MCF 10A (cell line): ENCODE data around the gene SAPCD1. TPM values are rescaled to one million over a fixed set of nuclear protein-coding genes. Genes with fewer than 3 reads are reported as not detected.

Experiments
- BruUV-seq: library from RNA; stranded (reverse); fragments of 400-500 nt; replicated peaks from 2 replicates; lab custom pipeline; 2021; lab: Mats Ljungman, UMichigan
- CTCF ChIA-PET: fragments of 300-600 bp; sonication (Branson Sonifier 250); formaldehyde crosslinking; extraction: SDS; loops from one replicate; lab custom pipeline; 2021; ENCODE audit warnings: antibody characterized with exemption, inconsistent platforms; lab: Yijun Ruan, JAX
- POLR2A ChIA-PET: fragments of 300-600, 350-650 bp; sonication (Branson Sonifier 250); formaldehyde crosslinking; extraction: SDS; loops from one replicate; lab custom pipeline; 2020; ENCODE audit warnings: antibody characterized with exemption, inconsistent platforms; lab: Yijun Ruan, JAX
- DNase-seq: peaks from one replicate; pipeline ENCODE4 v3.0.0-alpha.2; 2018; ENCODE audit not compliant: unreplicated experiment
- H3K27ac Mint-ChIP-seq: one replicate; pipeline ENCODE4 v1.8.0; 2022; ENCODE audit warnings: mild to moderate bottlenecking, low read depth, mixed read lengths; ENCODE audit not compliant: unreplicated experiment
- H3K27me3 Mint-ChIP-seq: one replicate; pipeline ENCODE4 v1.8.0; 2022; ENCODE audit warnings: mixed read lengths; ENCODE audit not compliant: insufficient read depth, unreplicated experiment
- H3K36me3 Mint-ChIP-seq: one replicate; pipeline ENCODE4 v1.8.0; 2022; ENCODE audit warnings: mild to moderate bottlenecking, moderate library complexity, mixed read lengths; ENCODE audit not compliant: insufficient read depth, unreplicated experiment
- H3K4me1 Mint-ChIP-seq: one replicate; pipeline ENCODE4 v1.8.0; 2022; ENCODE audit warnings: mixed read lengths; ENCODE audit not compliant: insufficient read depth, unreplicated experiment
- H3K4me3 Mint-ChIP-seq: one replicate; pipeline ENCODE4 v1.8.0; 2022; ENCODE audit warnings: mild to moderate bottlenecking, moderate library complexity, mixed read lengths; ENCODE audit not compliant: unreplicated experiment
- H3K9me3 Mint-ChIP-seq: one replicate; pipeline ENCODE4 v1.8.0; 2022; ENCODE audit warnings: mixed read lengths; ENCODE audit not compliant: unreplicated experiment
- intact Hi-C: fragments of 100-400 bp; cut with micrococcal nuclease; formaldehyde crosslinking; loops from 2 replicates; pipeline ENCODE4 v1.14.1; 2022
- total RNA-seq: library from RNA; stranded (reverse); gene quantifications from 2 replicates; pipeline ENCODE4 v1.2.3, GENCODE V29; 2022
- TF ChIP-seq, protein P1 (sequence below): fragments of 200-600 bp; IDR thresholded peaks from one replicate; pipeline ENCODE4 v1.8.0; 2022; ENCODE audit warnings: antibody characterized with exemption, mild to moderate bottlenecking; ENCODE audit not compliant: unreplicated experiment

SAPCD1 gene
- total RNA-seq, 1 experiment from 2014 or later, result 5.1 TPM

DNA sequence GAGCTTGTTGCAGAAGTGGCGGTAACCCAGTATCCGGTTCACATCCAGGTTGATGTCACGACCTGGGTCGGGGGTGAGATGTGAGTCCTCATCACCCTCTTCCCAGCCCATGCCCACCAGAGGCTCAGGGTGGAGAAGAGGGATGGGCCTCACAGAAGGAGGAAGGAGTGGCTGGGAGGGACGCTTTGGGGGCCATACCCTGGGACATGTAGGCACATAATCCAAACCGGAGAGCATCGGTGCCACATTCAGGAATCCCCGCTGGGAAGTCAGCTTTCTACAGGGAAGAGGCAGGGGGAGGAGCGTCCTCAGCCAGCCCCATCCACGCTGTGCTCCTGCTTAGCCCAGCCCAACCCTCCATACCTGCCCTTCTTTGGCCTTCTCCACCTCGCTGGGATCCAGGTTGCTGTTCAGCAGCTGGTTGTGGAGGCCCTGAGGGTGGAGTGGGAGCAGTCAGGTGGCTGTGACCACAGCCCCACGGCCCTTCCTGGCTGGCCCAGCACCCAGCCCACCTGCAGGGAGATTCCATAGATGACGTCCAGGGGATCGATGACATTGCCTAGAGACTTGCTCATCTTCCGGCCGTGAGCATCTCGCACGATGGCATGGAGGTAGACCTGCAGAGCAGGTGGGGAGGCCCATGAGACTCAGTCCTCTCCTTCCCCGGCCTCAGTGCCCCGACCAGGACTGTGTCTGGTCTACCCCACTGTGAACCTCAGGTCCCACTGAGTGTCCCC lies 18.2 kb downstream of the SAPCD1 start:
- no peaks in the 10 kb centered on the region for H3K9me3 Mint-ChIP-seq
- intact Hi-C loops, result no loop called here
- no TSS peak for BruUV-seq
- ChIA-PET CTCF (interaction anchor here (0.6 to 2.1 kb wide), 4 partner anchors 11 to 50 kb away, joined by 3 to 10 read pairs (median 4); partner anchors contain the start of gene HSPA1B), POLR2A (interaction anchor here (1.1 to 1.8 kb wide), 2 partner anchors 25 to 46 kb away, joined by 3 to 4 read pairs; no protein-coding TSS in a partner anchor)
- no peak overlapping the region for H3K4me3 Mint-ChIP-seq
- no peak overlapping the region for H3K27ac Mint-ChIP-seq
- peaks cover 14% of the 10 kb centered on the region for H3K4me1 Mint-ChIP-seq
- TF ChIP-seq, protein P1, sequence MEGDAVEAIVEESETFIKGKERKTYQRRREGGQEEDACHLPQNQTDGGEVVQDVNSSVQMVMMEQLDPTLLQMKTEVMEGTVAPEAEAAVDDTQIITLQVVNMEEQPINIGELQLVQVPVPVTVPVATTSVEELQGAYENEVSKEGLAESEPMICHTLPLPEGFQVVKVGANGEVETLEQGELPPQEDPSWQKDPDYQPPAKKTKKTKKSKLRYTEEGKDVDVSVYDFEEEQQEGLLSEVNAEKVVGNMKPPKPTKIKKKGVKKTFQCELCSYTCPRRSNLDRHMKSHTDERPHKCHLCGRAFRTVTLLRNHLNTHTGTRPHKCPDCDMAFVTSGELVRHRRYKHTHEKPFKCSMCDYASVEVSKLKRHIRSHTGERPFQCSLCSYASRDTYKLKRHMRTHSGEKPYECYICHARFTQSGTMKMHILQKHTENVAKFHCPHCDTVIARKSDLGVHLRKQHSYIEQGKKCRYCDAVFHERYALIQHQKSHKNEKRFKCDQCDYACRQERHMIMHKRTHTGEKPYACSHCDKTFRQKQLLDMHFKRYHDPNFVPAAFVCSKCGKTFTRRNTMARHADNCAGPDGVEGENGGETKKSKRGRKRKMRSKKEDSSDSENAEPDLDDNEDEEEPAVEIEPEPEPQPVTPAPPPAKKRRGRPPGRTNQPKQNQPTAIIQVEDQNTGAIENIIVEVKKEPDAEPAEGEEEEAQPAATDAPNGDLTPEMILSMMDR, result no peak
- no peaks in the 10 kb centered on the region for H3K27me3 Mint-ChIP-seq
- peaks cover 49% of the 10 kb centered on the region for H3K36me3 Mint-ChIP-seq
- no peak for DNase-seq

DNA sequence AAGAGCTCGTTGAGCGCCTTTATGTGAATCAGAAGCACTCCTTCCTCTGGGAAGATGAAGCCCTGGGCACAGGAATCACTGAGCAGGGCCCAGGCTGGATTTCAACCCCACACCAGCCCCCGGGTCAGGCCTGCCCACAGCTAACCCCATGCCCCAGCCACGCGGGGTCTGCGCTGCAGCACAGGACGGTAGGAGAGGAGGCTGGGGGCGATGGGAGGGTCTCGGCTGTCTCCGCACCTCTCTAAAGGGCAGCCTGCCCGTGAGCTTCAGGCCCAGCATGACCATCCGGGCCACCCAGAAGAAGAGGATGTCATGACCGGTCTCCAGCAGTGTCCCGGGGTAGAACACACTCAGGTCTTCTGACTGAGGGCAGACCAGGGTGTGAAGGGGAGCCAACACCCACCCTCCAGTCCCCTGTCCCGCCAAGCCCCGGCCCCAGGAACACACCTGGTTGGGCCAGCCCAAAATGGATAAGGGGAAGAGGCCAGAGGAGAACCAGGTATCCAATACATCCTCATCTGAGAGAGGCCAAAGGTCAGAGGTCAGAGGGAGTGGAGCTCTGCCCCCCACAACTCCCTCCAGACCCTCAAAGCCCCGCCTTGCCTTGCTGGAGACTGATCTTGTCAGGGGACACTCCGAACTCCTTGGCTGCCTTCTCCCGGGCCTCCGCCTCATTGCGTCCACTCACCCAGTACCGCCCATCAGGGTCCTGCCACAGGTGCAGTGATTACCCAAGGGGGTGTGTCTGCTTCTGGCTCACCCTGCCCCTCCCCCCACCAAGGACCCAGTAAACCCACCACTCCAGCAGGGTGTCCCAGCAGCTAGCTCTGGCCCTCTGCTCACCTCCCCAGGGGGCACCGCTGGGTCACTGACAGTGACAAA lies 19.0 kb downstream of the SAPCD1 start:
- POLR2A ChIA-PET, result interaction anchor here (1.8 kb wide), 1 partner anchor 45 kb away, joined by 3 read pairs; no protein-coding TSS in a partner anchor
- no peak overlapping the region for H3K27ac Mint-ChIP-seq
- H3K4me1 Mint-ChIP-seq, result peaks cover 10% of the 10 kb centered on the region
- intact Hi-C loops, result no loop called here
- CTCF ChIA-PET, result interaction anchor here (0.7 to 0.8 kb wide), 2 partner anchors 10 to 46 kb away, joined by 3 to 6 read pairs; partner anchors contain the start of gene HSPA1B
- BruUV-seq, result no TSS peak
- TF ChIP-seq, protein P1, result no peak
- peaks cover 54% of the 10 kb centered on the region for H3K36me3 Mint-ChIP-seq
- H3K9me3 Mint-ChIP-seq, result no peaks in the 10 kb centered on the region
- H3K27me3 Mint-ChIP-seq, result no peaks in the 10 kb centered on the region
- no peak overlapping the region for H3K4me3 Mint-ChIP-seq
- no peak for DNase-seq

DNA sequence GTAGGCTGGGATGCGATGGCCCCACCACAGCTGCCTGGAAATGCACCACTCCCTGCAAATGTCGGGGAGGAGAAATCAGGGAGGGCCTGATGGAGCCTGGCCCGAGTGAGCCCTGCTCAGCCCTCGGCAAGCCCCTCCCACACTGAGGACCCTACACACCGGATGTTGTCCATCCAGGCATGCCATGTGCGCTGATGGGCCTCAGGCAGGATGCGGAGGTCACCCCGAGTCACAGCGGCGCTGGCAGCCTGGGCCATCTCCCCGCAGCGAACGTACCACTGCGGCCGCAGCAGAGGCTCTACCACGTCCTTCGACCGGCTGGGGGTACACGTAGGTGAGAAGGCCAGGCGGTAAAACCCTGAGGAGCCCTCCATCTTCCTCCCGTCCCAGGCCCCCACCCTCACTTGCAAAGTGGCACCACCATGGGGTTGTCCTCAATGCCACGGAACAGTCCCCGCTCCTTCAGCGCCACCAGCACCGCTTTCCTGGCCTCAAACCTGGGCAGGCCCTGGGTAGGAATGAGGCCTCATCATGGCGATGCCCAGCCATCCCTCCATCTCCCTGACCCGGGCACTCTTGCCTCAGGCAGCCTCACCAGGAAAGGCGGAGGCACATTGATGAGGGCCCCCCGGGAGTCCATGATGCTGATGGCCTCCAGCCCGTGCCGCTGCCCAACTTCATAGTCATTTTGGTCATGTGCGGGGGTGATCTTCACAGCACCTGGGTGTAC lies 19.8 kb downstream of the SAPCD1 start:
- Mint-ChIP-seq H3K36me3 (peaks cover 57% of the 10 kb centered on the region), H3K9me3 (no peaks in the 10 kb centered on the region), H3K27me3 (no peaks in the 10 kb centered on the region), H3K4me3 (no peak overlapping the region), H3K4me1 (peaks cover 6% of the 10 kb centered on the region), H3K27ac (no peak overlapping the region)
- TSS peak; percentile 33 for BruUV-seq
- DNase-seq, result no peak
- CTCF ChIA-PET, result interaction anchor here (1.0 to 1.5 kb wide), 2 partner anchors 9 to 41 kb away, joined by 3 to 4 read pairs; no protein-coding TSS in a partner anchor
- POLR2A ChIA-PET, result no interaction called here
- intact Hi-C loops, result no loop called here
- TF ChIP-seq, protein P1, result no peak
